ENCODE results near the gene NDUFAB1. TPM values are rescaled to one million over a fixed set of nuclear protein-coding genes. Genes with fewer than 3 reads are reported as not detected.
"Not testable (repeated sequence)": the region's sequence is repeated elsewhere in the genome, so short reads cannot be mapped to it uniquely, and the experiment has no call there.

NDUFAB1 gene
- total RNA-seq, 3 donors from 2014 or later: 196 to 225 (median 220) TPM

GRCh38 chr16:23552161-23552560, 44.0 kb downstream of the NDUFAB1 start:
- DNase-seq (no peak), ATAC-seq (no peak)
- Mint-ChIP-seq H3K9me3 (no peaks in the 10 kb centered on the region), H3K27me3 (ENCODE audit: low read depth) (no peaks in the 10 kb centered on the region), H3K36me3 (ENCODE audit: insufficient read depth) (peaks cover 23% of the 10 kb centered on the region), H3K4me3 (no peak overlapping the region), H3K4me1 (ENCODE audit: low read depth) (peaks cover 11% of the 10 kb centered on the region)

- Mint-ChIP-seq H3K9me3 (no peaks in the 10 kb centered on the region), H3K36me3 (ENCODE audit: insufficient read depth) (peaks cover 31% of the 10 kb centered on the region), H3K27me3 (ENCODE audit: low read depth) (no peaks in the 10 kb centered on the region), H3K4me3 (no peak overlapping the region), H3K4me1 (ENCODE audit: low read depth) (no peaks in the 10 kb centered on the region)
- ATAC-seq (no peak), DNase-seq (no peak)
Observed at GRCh38 chr16:23549938-23550337, 46.2 kb downstream of the NDUFAB1 start.

GRCh38 chr16:23544436-23544835, 51.7 kb downstream of the NDUFAB1 start:
- Mint-ChIP-seq H3K4me1 (ENCODE audit: low read depth) (no peaks in the 10 kb centered on the region), H3K4me3 (no peak overlapping the region), H3K27me3 (ENCODE audit: low read depth) (no peaks in the 10 kb centered on the region), H3K9me3 (no peaks in the 10 kb centered on the region), H3K36me3 (ENCODE audit: insufficient read depth) (peaks cover 30% of the 10 kb centered on the region)
- no peak for DNase-seq
- no peak for ATAC-seq

GRCh38 chr16:23540817-23541178, 55.3 kb downstream of the NDUFAB1 start:
- ATAC-seq; H3K9me3 Mint-ChIP-seq; DNase-seq; H3K4me1 Mint-ChIP-seq (ENCODE audit: low read depth); H3K27me3 Mint-ChIP-seq (ENCODE audit: low read depth); H3K4me3 Mint-ChIP-seq: not testable (repeated sequence)
- peaks cover 13% of the 10 kb centered on the region for H3K36me3 Mint-ChIP-seq (ENCODE audit: insufficient read depth)

GRCh38 chr16:23539984-23540816, 55.9 kb downstream of the NDUFAB1 start:
- no peaks in the 10 kb centered on the region for H3K27me3 Mint-ChIP-seq (ENCODE audit: low read depth)
- peaks cover 13% of the 10 kb centered on the region for H3K36me3 Mint-ChIP-seq (ENCODE audit: insufficient read depth)
- no peak for ATAC-seq
- DNase-seq: no peak
- peaks cover 3% of the 10 kb centered on the region for H3K4me1 Mint-ChIP-seq (ENCODE audit: low read depth)
- no peaks in the 10 kb centered on the region for H3K9me3 Mint-ChIP-seq
- H3K4me3 Mint-ChIP-seq: no peak overlapping the region

GRCh38 chr16:23538919-23539278, 57.2 kb downstream of the NDUFAB1 start:
- ATAC-seq: no peak
- Mint-ChIP-seq H3K9me3 (no peaks in the 10 kb centered on the region), H3K4me3 (no peak overlapping the region), H3K27me3 (ENCODE audit: low read depth) (no peaks in the 10 kb centered on the region), H3K4me1 (ENCODE audit: low read depth) (peaks cover 3% of the 10 kb centered on the region), H3K36me3 (ENCODE audit: insufficient read depth) (peaks cover 14% of the 10 kb centered on the region)
- no peak for DNase-seq

GRCh38 chr16:23537390-23537789, 58.7 kb downstream of the NDUFAB1 start:
- ATAC-seq (no peak), DNase-seq (no peak)
- Mint-ChIP-seq H3K4me3 (no peak overlapping the region), H3K9me3 (no peaks in the 10 kb centered on the region), H3K36me3 (ENCODE audit: insufficient read depth) (peaks cover 13% of the 10 kb centered on the region), H3K4me1 (ENCODE audit: low read depth) (peaks cover 3% of the 10 kb centered on the region), H3K27me3 (ENCODE audit: low read depth) (no peaks in the 10 kb centered on the region)

- no peak for ATAC-seq
- Mint-ChIP-seq H3K27me3 (ENCODE audit: low read depth) (no peaks in the 10 kb centered on the region), H3K9me3 (no peaks in the 10 kb centered on the region), H3K36me3 (ENCODE audit: insufficient read depth) (peaks cover 13% of the 10 kb centered on the region), H3K4me3 (no peak overlapping the region), H3K4me1 (ENCODE audit: low read depth) (peaks cover 3% of the 10 kb centered on the region)
- no peak for DNase-seq
Observed at GRCh38 chr16:23535901-23536300, 60.2 kb downstream of the NDUFAB1 start.

GRCh38 chr16:23534868-23535860, 61.0 kb downstream of the NDUFAB1 start:
- Mint-ChIP-seq H3K27me3 (ENCODE audit: low read depth) (no peaks in the 10 kb centered on the region), H3K9me3 (no peaks in the 10 kb centered on the region), H3K4me3 (no peak overlapping the region), H3K4me1 (ENCODE audit: low read depth) (peaks cover 3% of the 10 kb centered on the region), H3K36me3 (ENCODE audit: insufficient read depth) (peaks cover 13% of the 10 kb centered on the region)
- DNase-seq: no peak
- no peak for ATAC-seq

- Mint-ChIP-seq H3K9me3 (no peaks in the 10 kb centered on the region), H3K36me3 (ENCODE audit: insufficient read depth) (peaks cover 20% of the 10 kb centered on the region), H3K27me3 (ENCODE audit: low read depth) (no peaks in the 10 kb centered on the region), H3K4me1 (ENCODE audit: low read depth) (no peaks in the 10 kb centered on the region), H3K4me3 (no peak overlapping the region)
- ATAC-seq (no peak), DNase-seq (no peak)
Observed at GRCh38 chr16:23532448-23532847, 63.7 kb downstream of the NDUFAB1 start.

Other genes starting within 250 kb of the NDUFAB1 start
- gene COG7, start 143.1 kb downstream of the NDUFAB1 start, total RNA-seq: 10 to 100 TPM; 18.5 to 21.8 (median 20.0) TPM
- gene GGA2, start 85.8 kb downstream of the NDUFAB1 start, total RNA-seq: 10 to 100 TPM; 66.0 to 82.9 (median 70.0) TPM
- 10 to 100 TPM; 30.8 to 37.1 (median 33.3) TPM for gene EARS2, start 39.0 kb downstream of the NDUFAB1 start, total RNA-seq
- gene UBFD1, start 38.6 kb downstream of the NDUFAB1 start, total RNA-seq: 10 to 100 TPM; 69.8 to 73.8 (median 70.0) TPM
- gene PALB2, start 45.0 kb upstream of the NDUFAB1 start, total RNA-seq: 10 to 100 TPM; 22.1 to 27.3 (median 22.9) TPM
- 10 to 100 TPM; 80.1 to 99.5 (median 94.7) TPM for gene DCTN5, start 45.1 kb upstream of the NDUFAB1 start, total RNA-seq
- 1 to 10 TPM; 1.3 to 1.8 (median 1.5) TPM for gene PLK1, start 82.6 kb upstream of the NDUFAB1 start, total RNA-seq
- under 1 TPM in 1 of 3 donors, not detected in 2; 0.08 TPM for gene ERN2, start 116.9 kb upstream of the NDUFAB1 start, total RNA-seq
- gene CHP2, start 158.7 kb upstream of the NDUFAB1 start, total RNA-seq: not detected
- gene PRKCB, start 239.7 kb upstream of the NDUFAB1 start, total RNA-seq: 10 to 100 TPM; 41.4 to 66.8 (median 63.3) TPM